ENCODE data around the gene DDX17. TPM values are rescaled to one million over a fixed set of nuclear protein-coding genes. Genes with fewer than 3 reads are reported as not detected.

DDX17 gene
- total and polyA plus RNA-seq, 2 of the 8 experiments (the other 6 are each of a cell fraction or from before 2014, with no cell fraction given): 437 to 441 TPM

GRCh38 chr22:38519453-38520250, 13.5 kb upstream of the DDX17 start:
- Histone ChIP-seq H3K9me3 (ENCODE audit: insufficient read depth in 2 of 2, low read depth in 1 of 2, low read length in 1 of 2) (no peaks in the 10 kb centered on the region), H4K20me1 (replicated peaks in 1 of 2; ENCODE audit: control insufficient read depth in 1 of 2, insufficient read depth in 2 of 2, low read length in 2 of 2) (no peaks in the 10 kb centered on the region), H3K23ac (ENCODE audit: insufficient read length) (no peak overlapping the region), H3K23me2 (ENCODE audit: low read depth, low read length) (no peaks in the 10 kb centered on the region), H3K56ac (replicated peaks; ENCODE audit: insufficient read length, low read depth, low read length) (no peak overlapping the region), H2BK12ac (ENCODE audit: low read depth, low read length) (no peak overlapping the region), H3K79me2 (ENCODE audit: control insufficient read depth in 1 of 2, insufficient read depth in 2 of 2, low read length in 2 of 2) (no peaks in the 10 kb centered on the region), H3K9ac (replicated peaks in 1 of 4; ENCODE audit: extremely low read depth in 1 of 4, low read depth in 3 of 4, low read length in 3 of 4) (no peak overlapping the region), H3K27ac (ENCODE audit: low read depth, low read length) (no peak overlapping the region), H4K5ac (ENCODE audit: insufficient read length, low read depth, low read length) (no peak overlapping the region), H2BK120ac (replicated peaks; ENCODE audit: low read depth, low read length) (no peak overlapping the region), H3K4me3 (ENCODE audit: extremely low read depth in 1 of 4, insufficient read depth in 2 of 4, low read depth in 3 of 4, low read length in 4 of 4) (no peak overlapping the region), H3K79me1 (ENCODE audit: low read depth, low read length) (no peaks in the 10 kb centered on the region), H2BK5ac (ENCODE audit: low read depth, low read length) (no peak overlapping the region), H3K36me3 (ENCODE audit: control insufficient read depth in 2 of 4, insufficient read depth in 4 of 4, low read length in 3 of 4) (no peaks in the 10 kb centered on the region), H4K8ac (ENCODE audit: extremely low read depth, insufficient read depth, low read length) (no peak overlapping the region), H2AFZ (ENCODE audit: low read length) (no peak overlapping the region), H3K18ac (ENCODE audit: extremely low read depth, low read length) (no peak overlapping the region), H2BK20ac (ENCODE audit: low read length) (no peak overlapping the region), H3K4ac (replicated peaks; ENCODE audit: insufficient read length, low read depth, low read length) (no peak overlapping the region), H4K91ac (replicated peaks; ENCODE audit: insufficient read length, low read length) (no peak overlapping the region), H3K4me2 (ENCODE audit: insufficient read depth in 1 of 2, low read depth in 2 of 2, low read length in 2 of 2) (no peak overlapping the region), H3K14ac (ENCODE audit: insufficient read length) (no peak overlapping the region), H2BK15ac (ENCODE audit: low read length) (no peak overlapping the region), H3K27me3 (replicated peaks in 1 of 4; ENCODE audit: control insufficient read depth in 3 of 4, extremely low read depth in 1 of 4, insufficient read depth in 3 of 4, low read length in 3 of 4) (no peaks in the 10 kb centered on the region), H2AK5ac (ENCODE audit: low read depth, low read length) (no peak overlapping the region), H3K4me1 (replicated peaks in 1 of 4; ENCODE audit: control insufficient read depth in 3 of 4, insufficient read depth in 4 of 4, low read length in 3 of 4) (peaks cover 0 to 2% (median 0%) of the 10 kb centered on the region in 4 experiments; a peak in 2 of 7 replicates)
- no peak for FAIRE-seq
- no peak for DNase-seq (ENCODE audit: low read depth in 1 of 2, low spot score in 2 of 2)
- CTCF ChIA-PET (ENCODE audit: partially characterized antibody): interaction anchor here (0.7 to 0.8 kb wide), 3 partner anchors 19 to 493 kb away, joined by 3 to 4 read pairs (median 3); no protein-coding TSS in a partner anchor
- POLR2A ChIA-PET (ENCODE audit: partially characterized antibody): interaction anchor here (2.0 kb wide), 1 partner anchor 51 kb away, joined by 4 read pairs; the partner anchor contains the start of gene DMC1
- 97% methylated on average over 2 of the region's 2 CpGs; no CpG with 5 or more reads in 1 of the 2 experiments for WGBS, 2 experiments (ENCODE audit: extremely low coverage in 1 of 2, insufficient coverage in 1 of 2, insufficient read length in 1 of 2, insufficient replicate concordance in 2 of 2, low coverage in 1 of 2, low lambda C conversion rate in 2 of 2, missing lambda C conversion rate in 1 of 2)
- TF ChIP-seq MAFK (IDR thresholded peaks at IDR 0.05; ENCODE audit: low read depth, low read length): no peak
- TF ChIP-seq SAP30 (IDR thresholded peaks at IDR 0.05; ENCODE audit: insufficient read depth, insufficient replicate concordance, low read length): no peak
- TF ChIP-seq GABPA (IDR thresholded peaks at IDR 0.05; ENCODE audit: borderline replicate concordance, insufficient read depth, low read length): no peak
- TF ChIP-seq RAD21 (IDR thresholded peaks at IDR 0.05 in 1 of 2, conservative IDR thresholded peaks at IDR 0.05 in 1 of 2; ENCODE audit: low read depth in 2 of 2, low read length in 2 of 2): no peak
- no peak for TF ChIP-seq TEAD4 (IDR thresholded peaks at IDR 0.05; ENCODE audit: low read depth, low read length)
- TF ChIP-seq CREB1 (IDR thresholded peaks at IDR 0.05): no peak
- no peak for TF ChIP-seq CTBP2 (IDR thresholded peaks at IDR 0.05; ENCODE audit: borderline replicate concordance, insufficient read depth, insufficient read length, low read length)
- no peak for TF ChIP-seq JUND (IDR thresholded peaks at IDR 0.05; ENCODE audit: low read length)
- no peak for TF ChIP-seq POLR2A (IDR thresholded peaks at IDR 0.05; ENCODE audit: control extremely low read depth in 1 of 2, low read depth in 2 of 2, low read length in 2 of 2)
- no peak for TF ChIP-seq RNF2 (IDR thresholded peaks at IDR 0.05; ENCODE audit: borderline replicate concordance, low read depth, low read length, missing control alignments, poor library complexity, severe bottlenecking)
- no peak for TF ChIP-seq RXRA (IDR thresholded peaks at IDR 0.05; ENCODE audit: insufficient read depth, low read depth, low read length)
- TF ChIP-seq EZH2 (IDR thresholded peaks at IDR 0.05; ENCODE audit: low read depth, low read length, severe bottlenecking): no peak
